Epidermal melanocyte (primary cell): ENCODE data around the gene TPCN1.

Source experiments
- DNase-seq: peaks from one replicate; pipeline ENCODE4 v3.0.0; 2011; ENCODE audit warnings: low spot score; ENCODE audit not compliant: insufficient read length

Gene TPCN1

DNA sequence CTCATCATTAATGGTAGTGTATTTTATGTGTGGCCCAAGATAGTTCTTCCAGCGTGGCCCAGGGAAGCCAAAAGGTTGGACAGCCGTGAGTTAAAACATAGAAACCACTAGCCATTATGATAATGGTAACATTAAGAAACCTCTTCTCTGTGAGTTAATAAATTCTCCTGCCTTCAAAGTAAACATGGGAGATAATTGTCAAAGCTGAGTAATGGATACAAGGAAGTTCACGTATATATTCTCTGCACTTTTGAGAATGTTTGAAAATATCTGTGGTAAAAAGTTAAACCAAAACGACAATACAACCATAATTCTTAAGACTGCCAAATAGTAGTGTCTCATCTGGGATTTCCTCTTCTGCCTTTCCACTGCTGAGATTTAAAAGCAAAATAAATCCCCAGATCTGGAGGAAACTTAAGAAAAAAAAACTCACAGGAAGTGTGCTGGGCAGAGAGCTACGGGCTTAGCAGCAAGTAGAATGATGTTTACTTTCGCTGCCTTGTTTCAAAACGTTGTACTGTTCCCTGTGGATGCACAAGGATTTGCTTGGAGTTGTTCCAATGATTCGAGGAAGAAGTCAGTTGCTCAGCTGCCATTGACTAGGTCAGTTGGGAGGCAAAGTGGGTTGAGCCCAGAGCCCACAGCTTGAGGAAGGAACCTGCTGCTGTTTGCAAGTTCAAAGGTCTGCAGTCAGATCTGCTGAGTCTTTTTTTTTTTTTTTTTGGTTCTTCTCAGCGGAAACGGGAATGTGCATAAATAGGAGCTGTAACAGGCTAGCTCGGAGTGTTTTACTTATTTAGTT is 1.7 kb downstream of the TPCN1 start:
- DNase-seq, result peak; percentile 77

DNA sequence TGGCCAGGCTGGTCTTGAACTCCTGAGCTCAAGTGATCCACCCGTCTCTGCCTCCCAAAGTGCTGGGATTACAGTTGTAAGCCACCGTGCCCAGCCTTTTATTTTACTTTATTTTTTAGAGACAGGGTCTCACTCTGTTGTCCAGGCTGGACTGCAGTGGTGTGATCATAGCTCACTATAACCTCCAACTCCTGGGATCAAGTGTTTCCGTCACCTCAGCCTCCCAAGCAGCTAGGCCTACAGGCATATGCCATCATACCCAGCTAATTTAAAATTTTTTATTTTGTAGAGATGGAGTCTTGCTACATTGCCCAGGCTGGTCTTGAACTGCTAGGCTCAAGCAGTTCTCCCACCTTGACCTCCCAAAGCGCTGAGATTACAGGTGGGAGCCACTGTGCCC is 3.7 kb downstream of the TPCN1 start:
- DNase-seq, result no peak

- no peak for DNase-seq
These were observed 5.7 kb downstream of the TPCN1 start for GRCh38 chr12:113226696-113227568.

DNA sequence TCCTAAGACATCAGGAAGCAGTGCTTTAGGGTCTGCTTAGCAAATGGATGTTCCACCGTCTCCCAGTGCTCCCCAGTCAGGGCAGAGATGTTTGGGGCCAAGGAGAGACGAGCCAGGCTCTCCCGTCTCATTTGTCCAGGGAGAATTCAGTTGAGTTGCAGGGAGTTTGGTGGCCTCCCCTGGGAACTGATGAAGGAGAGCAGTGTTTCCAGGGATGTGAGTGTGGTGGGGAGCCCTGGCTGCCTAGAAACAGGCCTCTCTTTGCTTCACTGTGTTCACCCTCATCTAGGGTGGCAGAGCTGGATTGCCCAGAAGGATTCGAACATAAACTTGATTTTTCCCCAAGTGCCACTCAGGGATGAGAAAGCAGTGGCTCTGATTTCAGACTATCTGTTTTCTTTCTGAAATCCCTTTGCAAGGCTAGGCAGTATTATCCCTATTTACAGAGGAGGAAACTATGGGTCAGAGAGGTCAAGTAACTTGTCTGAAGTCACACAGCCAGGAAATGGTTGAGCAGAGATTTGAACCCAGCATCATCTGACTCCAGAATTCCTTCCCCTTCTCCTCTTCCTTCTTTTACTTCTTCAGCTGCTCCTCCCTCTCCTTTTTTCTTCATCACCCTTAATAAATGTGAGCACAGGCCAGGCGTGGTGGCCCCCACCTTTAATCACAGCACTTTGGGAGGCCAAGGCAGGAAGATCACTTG is 6.6 kb downstream of the TPCN1 start:
- no peak for DNase-seq

GRCh38 chr12:113228394-113229028 is 7.2 kb downstream of the TPCN1 start:
- DNase-seq, result no peak

- DNase-seq, result no peak
These were observed 9.3 kb downstream of the TPCN1 start for GRCh38 chr12:113230315-113231234.

DNA sequence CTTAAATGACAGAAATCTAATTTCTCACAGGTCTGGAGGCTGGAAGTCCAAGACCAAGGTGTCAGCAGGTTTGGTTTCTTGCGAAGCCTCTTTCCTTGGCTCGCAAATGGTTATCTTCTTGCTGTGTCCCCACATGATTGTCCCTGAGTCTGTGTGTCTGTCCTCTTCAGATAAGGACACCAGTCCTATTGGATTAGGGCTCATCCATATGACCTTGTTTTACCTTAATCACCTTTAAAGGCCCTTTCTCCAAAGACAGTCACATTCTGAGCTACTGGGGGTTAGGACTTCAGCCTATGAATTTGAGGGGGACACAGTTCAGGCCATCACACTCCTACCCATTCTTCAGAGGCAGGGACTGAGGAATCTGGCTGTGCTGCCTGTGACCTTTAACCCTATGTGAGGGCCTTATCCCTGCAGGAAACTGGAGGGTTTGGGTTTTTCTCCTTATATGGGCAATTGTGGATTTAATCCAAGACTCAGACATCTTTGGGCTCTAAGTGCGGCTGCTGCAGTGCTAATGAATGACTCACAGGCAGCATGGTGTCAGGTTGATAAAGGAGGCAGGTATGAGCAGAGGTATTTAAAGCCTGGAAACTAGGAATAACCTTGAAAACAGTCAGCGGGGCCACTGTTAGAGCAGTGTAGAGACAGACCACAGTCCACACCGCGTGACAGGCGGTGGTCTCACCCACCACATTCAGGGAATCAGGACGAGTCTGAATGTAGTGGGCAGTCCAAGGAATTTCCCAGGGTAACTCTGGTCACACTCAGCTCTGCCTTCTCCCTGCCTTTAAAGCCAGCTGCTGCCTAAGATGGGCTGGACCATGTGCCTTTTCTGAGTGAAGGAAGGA is 10.2 kb downstream of the TPCN1 start:
- no peak for DNase-seq

DNA sequence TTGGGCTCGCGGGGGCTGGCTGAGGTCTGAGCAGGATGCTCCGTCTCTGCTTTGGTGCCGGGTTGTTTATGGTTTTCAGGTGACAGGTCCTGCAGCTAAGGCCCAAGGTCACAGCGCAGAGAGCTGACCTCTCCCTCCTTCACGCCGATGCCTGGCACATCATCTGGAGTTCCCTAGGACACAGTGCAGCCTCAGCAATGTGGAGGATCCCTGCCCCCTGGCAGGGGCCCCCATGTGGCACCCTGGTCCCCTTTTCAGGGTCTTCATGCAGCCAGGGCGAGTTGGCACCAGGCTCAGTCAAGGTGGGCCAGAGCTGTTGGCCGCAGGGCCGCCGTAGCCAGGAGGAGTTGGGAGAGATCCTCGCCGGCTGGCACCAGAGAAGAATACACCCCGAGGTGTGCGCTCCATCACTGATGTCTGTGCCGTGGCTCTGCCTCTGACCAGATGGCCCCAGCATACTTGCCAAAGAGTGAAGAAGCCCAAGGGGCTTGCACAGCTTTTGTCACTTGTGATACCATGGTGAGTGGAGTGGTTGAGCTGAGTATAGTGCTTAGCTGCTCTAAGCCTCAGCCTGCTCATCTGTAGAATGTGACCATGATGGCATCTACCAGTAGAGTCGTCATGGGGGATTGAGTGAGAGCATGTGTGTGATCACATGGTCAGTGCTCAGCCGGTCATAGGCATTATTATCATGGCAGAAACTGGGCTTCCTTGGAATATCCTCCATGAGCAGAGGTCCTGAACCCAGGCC is 11.0 kb downstream of the TPCN1 start:
- DNase-seq, result no peak

DNA sequence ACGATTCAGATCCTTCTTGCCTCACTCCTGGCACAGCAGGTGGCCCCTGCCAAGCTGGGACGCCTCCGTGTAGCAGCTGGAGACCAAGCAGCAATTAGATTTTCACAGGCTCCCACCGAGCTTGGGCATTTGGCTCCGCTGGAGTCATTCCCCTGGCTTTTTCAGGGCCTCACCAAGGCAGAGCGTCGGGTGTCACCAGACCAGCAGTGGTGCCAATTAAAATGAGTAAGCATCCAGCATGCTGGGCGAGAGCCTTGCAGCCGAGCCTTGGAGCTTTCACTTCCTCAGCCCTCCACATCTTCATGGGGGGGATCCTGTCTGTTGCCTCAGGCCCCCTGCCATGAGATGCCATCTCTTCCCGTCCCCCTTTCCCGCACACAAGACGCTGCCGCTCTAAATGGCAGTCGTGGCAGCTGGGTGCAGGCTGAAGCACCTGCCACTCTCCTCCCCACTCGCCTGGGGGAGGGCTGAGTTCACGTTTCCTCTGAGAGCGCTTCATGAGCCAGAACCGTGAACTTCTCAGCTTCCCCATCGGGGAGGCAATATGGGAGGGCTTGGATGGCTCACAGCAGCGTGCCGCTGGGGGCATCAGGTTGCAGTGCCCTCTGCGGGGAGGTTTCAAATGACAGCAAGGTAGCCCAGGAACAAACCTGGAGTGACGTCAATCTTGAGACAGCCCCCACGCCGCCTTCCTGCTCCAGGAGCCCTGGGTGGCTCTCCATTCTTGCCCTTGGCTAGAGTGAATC is 11.7 kb downstream of the TPCN1 start:
- DNase-seq, result no peak

GRCh38 chr12:113233967-113234366 is 12.7 kb downstream of the TPCN1 start:
- no peak for DNase-seq

GRCh38 chr12:113234483-113234882 is 13.2 kb downstream of the TPCN1 start:
- DNase-seq, result no peak

GRCh38 chr12:113235976-113236375 is 14.7 kb downstream of the TPCN1 start:
- no peak for DNase-seq

DNA sequence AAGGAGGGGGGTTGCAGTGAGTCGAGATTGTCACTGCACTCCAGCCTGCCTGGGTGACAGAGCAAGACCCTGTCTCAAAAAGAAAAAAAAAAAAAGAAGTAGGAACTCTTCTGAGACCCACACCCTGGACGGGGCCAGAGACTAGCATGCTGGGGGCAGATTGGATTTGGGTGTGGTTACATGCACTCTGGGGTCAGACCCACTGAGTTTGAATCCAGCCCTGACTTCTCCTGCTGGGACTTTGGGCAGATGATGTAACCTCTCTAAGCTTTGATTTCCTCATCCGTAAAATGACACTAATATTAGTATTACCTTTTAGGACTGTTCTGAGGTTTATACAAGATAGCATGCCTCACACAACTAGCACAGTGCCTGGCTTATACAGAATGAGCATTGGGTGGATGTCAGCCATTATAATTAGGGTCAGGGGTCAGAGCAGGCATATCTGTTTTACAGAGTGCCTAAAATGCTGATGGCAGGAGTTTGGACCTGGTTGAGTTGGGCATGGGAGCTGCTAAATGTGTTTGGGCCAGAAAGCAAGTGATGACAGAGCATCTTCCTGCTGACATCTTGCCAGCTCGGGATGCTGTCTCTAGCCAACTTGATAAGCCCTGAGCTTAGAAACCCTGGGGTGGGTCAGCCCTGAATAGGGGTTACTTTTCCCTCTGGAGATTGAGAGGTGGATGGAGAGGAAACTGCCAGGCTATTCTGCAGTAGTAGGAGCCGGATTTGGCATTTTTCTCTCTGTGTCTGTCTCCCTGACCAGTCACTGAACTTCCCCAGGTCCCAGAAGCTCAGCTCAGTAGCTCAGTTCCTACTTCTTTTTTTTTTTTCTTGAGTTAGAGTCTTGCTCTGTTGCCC is 15.5 kb downstream of the TPCN1 start:
- no peak for DNase-seq

- no peak for DNase-seq
These were observed 16.5 kb downstream of the TPCN1 start for GRCh38 chr12:113237748-113238147.

GRCh38 chr12:113238309-113238708 is 17.0 kb downstream of the TPCN1 start:
- no peak for DNase-seq

DNA sequence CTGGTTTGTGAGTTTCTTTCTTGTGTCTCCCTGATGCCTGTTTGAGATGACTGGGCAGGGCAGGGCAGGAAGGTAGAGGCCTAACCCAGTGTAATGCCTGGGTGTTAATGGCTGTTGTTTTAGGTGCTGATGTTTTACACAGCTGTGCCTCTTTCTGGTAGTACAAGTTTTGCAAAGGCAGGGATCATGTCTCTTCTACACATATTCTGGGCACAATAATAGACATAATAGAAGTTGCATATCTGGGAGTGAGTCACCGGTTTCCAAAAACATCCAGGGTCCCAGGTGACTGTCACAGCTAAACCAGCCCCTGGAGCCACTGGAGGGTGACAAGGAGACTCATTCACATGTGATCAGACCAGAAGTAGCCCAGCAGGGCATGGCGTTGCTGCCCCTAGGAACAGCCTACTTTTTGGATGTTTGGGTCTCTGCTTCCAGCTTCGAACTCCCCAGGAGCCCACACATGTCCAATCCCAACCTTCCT is 18.1 kb downstream of the TPCN1 start:
- DNase-seq, result no peak

DNA sequence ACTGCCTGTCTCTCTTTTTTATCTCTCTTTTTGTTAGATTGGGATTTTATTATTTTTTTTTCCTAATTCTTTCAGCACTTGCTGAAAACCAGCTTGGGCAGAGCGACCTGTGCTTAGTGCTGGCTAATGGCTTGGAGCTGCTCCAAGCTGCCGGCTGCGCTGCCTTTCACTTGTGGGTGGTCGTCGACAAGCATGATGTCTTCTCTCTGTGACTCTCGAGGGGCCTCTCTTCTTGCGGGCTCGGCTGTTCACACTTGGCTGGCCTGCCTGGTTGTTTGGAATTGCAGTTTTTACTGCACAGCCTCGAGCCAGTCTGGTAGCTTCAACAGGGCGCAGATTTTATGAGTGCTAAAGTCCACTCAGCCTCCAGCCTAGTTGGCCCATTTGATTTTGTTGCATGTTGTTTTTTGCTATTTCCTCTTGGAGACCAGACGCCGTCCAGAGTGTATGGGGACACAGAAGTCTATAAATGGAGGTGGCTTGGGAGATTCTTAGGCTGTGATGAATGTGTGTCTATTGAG is 18.6 kb downstream of the TPCN1 start:
- no peak for DNase-seq
